GM19468 (cell line): ENCODE measurements around the gene GFOD2.

Experiments
- ATAC-seq: cut with Tn5 transposase; IDR thresholded peaks from one replicate; pipeline ENCODE4 v1.9.1; 2021; ENCODE audit warnings: mild to moderate bottlenecking, moderate library complexity, moderate number of reproducible peaks; ENCODE audit not compliant: unreplicated experiment; ENCODE audit errors: extremely low read depth

Gene GFOD2

DNA sequence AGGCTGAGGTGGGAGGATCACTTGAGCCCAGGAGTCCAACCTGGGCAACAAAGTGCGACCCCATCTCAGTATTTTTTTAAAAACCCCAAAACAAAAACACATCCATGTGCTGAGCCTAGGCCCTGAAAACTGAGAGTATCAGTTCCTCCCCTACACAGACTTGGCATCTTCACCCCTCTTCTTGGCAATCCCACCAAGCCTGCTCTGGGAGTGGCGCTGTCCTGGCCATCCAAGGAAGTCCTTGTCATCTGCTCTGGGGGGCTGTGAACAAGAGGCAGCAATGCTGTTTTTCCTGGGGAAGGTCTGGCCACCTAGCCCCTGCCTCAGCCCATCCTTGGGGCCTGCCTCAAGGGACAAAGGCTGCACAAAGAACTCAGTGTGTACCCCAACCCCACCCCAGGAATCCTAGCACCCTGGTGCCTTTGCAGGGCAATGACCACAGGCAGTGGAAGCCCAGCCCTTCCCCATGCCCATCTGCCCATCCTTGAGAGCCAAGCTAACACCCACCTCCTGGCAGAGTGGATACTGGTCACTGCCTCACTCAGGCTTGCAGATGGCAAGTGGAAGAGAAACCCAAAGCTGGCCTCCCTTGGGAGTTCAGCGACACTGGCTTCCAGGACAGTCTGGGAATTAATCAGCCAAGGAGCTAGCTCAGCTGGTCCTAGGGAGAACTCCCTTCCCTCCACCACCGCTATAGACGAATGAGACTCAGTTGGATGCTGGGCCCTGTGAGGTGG is 14.8 kb upstream of the GFOD2 start:
- no peak for ATAC-seq

- ATAC-seq = no peak
Observed at GRCh38 chr16:67731753-67732095, 12.6 kb upstream of the GFOD2 start.

- no peak for ATAC-seq
Observed at GRCh38 chr16:67731071-67731752, 12.1 kb upstream of the GFOD2 start.

DNA sequence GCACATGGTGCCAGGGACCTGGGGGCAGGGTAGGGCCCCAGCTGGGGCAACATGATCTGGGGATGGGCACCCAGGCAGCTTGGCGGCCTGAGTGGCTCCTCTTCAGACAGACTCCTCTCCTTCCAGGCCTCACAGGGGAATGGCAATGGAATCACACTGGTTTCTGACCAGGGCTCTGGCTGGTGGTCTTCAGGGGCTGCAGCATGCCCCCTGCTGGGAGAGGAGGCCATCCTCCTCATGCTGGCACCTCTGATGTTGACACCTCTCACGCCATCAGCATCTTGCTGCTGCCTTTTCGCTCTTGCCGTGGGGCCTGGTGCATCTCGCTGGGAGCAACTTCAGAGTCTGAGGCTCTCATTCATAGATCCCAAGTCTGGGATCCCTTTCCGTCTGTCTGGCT is 11.2 kb upstream of the GFOD2 start:
- ATAC-seq = no peak

- ATAC-seq = no peak
Observed at GRCh38 chr16:67729636-67730248, 10.6 kb upstream of the GFOD2 start.

DNA sequence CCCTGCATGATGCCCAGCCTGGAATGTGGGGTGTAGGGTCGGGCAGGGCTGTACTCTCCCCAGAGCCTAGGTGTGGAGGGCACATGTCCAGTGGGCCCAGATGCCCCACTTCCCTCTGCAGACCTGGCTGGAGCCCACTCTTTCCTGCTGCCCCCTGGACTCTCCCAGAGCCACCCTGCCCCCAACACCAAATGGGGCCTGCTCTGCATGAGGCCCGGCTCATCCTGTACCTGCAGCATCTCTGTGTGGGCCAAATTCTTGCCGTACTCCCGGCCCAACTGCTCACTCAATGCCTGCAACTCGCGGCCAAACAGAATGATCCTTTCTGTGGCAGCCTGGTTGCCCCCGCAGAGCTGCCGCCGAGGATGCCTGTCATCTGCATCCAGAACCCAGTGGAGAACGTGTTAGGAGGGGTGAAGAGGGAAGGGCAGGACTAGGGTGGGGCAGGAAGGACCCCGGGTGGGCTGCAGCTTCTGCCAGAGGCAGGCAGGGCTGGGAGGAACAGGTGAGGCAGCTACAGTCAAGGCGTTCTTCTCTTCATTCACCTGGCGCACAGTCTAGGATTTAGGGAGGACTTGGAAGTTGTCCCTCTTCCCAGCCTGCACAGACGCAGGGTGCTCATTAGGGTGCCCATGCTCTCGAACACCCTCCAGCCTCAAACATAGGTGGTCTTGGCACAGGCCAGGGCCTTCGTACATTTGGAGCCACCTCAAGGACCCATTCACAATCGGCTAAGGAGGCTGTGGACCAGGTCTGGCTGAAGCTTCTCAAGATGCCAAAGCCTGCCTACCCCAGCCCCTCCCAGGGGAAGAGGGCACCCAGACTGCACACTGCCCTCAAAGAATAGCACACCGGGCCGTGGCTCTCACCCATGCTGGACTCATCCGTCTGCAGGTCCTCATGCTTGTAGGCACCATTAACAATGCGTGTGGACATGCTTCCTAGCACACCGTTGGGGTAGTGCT is 8.7 kb upstream of the GFOD2 start:
- no peak for ATAC-seq

DNA sequence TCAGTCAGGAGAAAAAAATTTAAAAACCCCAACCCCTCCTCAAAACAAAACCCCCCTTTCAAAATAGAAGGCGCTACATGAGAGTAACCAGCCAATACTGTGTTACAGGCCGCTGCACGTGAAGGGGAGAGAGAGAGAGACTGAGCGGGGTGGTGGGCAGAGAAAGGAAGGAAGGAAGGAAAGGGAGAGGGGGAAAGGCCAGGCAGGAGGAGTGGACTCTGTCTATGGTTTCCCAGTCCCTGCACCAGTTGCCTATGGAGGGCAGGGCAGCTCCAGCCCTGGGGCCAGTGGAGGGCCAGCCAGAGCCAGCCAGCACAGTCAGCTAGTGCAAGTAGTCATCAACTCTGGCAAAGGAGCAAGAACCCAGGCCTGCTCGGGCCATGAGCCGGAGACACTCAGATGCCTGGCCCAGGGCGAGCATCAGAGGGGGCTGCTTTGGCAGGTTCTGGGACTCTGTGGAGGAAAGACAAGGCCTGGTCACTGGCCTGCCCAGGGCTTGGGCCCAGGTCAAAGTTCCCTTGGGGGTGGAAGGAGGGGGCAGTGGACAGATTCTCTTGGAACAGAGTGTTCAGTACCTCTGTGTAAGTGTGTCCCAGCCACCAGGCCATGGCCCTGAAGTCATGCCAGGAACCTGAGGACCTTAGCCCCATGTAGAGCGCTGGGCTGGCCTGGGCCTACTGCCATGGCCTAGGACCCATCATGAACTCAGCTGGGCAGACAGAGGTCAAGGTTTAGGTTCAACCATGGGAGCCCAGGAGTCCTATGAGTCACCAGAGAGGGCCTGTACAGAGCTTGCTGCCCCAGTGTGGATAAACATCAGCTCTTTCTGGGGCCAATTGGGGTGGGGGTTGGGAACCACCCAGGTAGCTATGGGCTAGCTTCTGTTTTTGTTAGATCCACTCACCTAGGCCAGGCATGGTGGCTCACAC is 7.3 kb upstream of the GFOD2 start:
- no peak for ATAC-seq

DNA sequence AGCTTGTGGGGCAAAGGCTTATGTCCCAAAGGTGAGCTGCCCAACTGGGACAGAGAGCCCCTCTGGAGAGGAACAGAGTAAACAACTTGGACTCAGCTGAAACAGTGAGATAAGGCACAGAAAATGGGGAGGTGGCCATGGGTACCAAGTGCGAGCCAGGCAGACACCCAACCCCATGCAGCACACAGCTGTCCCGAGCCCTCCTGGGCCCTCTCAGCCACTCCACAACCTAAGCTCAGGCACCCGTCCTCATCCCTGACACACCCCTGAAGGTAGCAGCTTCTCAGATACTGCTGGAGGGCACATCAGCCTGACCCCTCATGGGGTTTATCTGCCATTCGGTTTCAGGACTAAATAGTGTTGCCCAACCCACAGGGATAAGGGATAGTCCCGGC is 4.8 kb upstream of the GFOD2 start:
- no peak for ATAC-seq

DNA sequence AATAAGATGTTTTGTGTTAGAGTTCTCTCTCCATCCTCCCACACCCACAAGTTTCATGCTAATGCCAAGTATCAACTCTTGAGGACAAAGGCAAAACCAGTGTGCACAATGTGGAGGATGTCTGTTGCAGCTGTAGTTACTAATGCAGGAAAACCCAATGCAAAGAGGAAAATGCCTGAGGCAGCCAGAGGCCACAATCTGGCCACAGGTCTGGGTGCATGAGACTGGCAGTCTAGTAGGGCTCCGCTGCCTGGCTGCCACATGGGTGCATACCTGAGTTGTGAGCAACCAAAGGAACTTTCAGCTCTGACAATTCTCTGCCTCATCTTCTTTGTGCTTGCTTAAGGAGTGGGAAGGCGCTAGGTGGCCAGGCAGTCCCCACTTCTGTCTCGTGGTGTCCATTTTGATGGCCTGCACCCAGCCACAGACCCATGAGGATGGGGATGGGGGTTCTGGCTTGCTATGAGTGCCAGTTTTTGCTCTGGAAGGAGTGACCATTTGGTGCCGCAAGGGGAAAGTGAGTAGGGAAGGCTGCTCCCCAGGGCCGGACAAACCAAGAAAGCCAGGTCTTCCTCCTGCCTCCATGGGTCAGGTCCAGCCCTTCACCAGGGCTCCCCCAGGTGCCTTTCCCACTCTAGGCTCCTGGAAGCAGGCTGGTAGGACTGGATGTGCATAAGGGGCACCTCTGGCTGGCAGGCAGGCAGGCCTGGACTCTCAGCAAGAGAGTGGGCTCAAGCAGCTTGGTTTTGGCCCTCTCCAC is 4.2 kb upstream of the GFOD2 start:
- ATAC-seq = no peak

DNA sequence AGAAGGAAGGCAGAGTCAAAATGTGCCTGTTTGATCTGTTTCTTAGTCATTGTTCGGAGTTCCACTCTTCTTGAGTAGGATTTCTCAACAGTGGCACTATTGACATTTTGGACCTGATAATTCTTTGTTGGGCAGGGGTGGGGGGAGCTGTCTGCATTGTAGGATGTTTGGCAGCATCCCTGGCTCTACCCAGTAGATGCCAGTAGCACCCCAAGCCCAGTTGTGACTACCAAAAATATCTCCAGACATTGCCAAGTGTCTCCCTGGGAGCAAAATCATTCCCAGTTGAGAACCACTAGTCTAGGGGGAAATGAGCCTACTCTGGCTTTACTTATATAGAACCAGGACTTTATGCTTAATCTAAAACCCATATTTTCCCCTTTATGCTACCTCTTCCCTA is 1.1 kb upstream of the GFOD2 start:
- ATAC-seq = no peak

- no peak for ATAC-seq
Observed at GRCh38 chr16:67719778-67720144, 645 bp upstream of the GFOD2 start.

DNA sequence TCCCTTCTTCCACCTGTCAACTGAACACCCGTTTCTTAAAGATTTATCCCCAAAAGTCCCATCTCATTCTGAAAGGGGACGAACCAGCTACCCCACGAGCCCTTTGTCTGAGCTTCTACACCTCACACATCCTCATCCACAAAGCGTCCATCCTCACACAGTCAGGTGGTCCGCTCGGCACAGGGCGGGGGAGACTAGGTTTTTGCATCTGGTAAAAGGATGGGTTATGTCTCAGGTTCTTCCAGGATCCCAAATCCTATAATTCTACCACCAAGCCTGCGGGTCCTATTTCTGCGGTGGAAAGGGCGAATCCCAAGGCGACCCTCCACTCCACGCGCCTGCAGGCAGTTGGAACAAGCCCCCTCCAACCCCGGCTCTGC is 458 bp downstream of the GFOD2 start:
- no peak for ATAC-seq

GRCh38 chr16:67716097-67716496 is 3.0 kb downstream of the GFOD2 start:
- no peak for ATAC-seq

GRCh38 chr16:67714522-67714921 is 4.6 kb downstream of the GFOD2 start:
- ATAC-seq = no peak

DNA sequence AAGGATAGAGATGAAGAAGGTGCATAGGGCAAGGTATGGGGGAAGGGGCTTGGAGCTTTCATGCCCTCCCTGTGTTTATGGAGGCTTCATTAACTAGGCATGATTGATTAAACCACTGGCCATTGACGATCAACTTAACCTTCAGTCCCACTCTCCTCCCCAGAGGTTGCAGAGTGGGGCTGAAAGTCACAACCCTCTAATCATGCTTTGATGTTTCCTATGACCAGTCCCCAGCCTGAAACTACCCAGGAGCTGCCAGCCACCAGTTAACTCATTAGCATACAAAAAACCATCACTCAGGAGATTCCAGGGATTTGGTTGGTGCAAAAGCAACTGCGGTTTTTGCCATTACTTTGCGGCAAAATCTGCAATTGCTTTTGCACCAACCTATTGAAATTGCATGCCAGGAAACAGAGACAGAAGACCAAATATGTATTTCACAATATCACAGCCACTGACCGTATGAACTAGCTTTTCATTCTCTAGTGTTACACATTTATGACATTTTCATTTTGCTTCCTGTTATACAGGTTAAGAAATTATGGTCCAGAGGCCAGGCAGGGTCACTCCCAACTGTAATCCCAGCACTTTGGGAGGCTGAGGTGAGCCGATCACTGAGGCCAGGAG is 5.4 kb downstream of the GFOD2 start:
- no peak for ATAC-seq

GRCh38 chr16:67710607-67711006 is 8.5 kb downstream of the GFOD2 start:
- no peak for ATAC-seq

GRCh38 chr16:67709050-67709449 is 10.1 kb downstream of the GFOD2 start:
- ATAC-seq = no peak

DNA sequence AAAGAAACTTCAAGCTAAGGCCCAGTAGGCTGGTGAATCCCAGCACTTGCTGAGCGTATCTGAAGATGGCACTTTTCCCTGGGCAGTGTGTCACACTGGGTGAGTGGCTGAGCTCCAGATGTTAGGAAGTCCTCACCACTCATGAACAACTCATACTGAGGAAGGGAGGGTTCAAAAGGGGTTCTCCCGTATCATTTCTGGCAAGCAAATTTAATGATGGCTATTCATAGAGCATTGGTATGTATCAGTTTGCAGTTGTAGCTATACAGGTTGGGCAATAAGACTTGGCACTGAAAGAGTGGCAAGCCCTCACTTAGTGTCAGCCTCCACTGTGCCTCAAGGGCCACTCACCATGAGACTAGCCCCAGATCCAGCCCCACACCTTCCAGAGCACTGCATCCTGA is 10.7 kb downstream of the GFOD2 start:
- no peak for ATAC-seq
